Activated T-cell treated with anti-CD3 and anti-CD28 coated beads, Interleukin-2, amount 50 U/mL, for 72 hours (primary cell): Measurements from ENCODE around the gene ADNP2. TPM values are rescaled to one million over a fixed set of nuclear protein-coding genes. Genes with fewer than 3 reads are reported as not detected.

Source experiments
- ATAC-seq, 2 donors: fragments of 150-1000 bp; cut with Tn5 transposase; replicated peaks in 1 of 2; 2 replicates each; pipeline ENCODE4 v1.10.0; 2021; ENCODE audit warnings: moderate library complexity in 2 of 2, mild to moderate bottlenecking in 1 of 2
- DNase-seq, 2 donors: peaks; one replicate each; pipeline ENCODE4 v3.0.0; 2021 to 2022; ENCODE audit warnings: mixed read lengths in 1 of 2
- H3K27ac Mint-ChIP-seq: one replicate; pipeline ENCODE4 v1.8.0; 2022; ENCODE audit warnings: mild to moderate bottlenecking, moderate library complexity, mixed read lengths
- H3K27me3 Mint-ChIP-seq: one replicate; pipeline ENCODE4 v1.8.0; 2022; ENCODE audit warnings: low read depth, mixed read lengths
- H3K36me3 Mint-ChIP-seq, 2 donors: one replicate each; pipeline ENCODE4 v1.8.0; 2022; ENCODE audit warnings: mixed read lengths in 2 of 2, mild to moderate bottlenecking in 1 of 2; ENCODE audit not compliant: insufficient read depth in 2 of 2
- H3K4me1 Mint-ChIP-seq: one replicate; pipeline ENCODE4 v1.8.0; 2022; ENCODE audit warnings: low read depth, mixed read lengths
- H3K4me3 Mint-ChIP-seq, 2 donors: one replicate each; pipeline ENCODE4 v1.8.0; 2022; ENCODE audit warnings: mild to moderate bottlenecking in 2 of 2, mixed read lengths in 2 of 2, moderate library complexity in 2 of 2
- H3K9me3 Mint-ChIP-seq, 2 donors: one replicate each; pipeline ENCODE4 v1.8.0; 2022; ENCODE audit warnings: mixed read lengths in 2 of 2
- total RNA-seq, 2 donors: library from RNA; stranded (reverse); gene quantifications; one replicate each; pipeline ENCODE4 v1.2.3, GENCODE V29; 2022

ADNP2 gene
- total RNA-seq, 2 donors from 2014 or later: 25.1 to 33.4 TPM

DNA sequence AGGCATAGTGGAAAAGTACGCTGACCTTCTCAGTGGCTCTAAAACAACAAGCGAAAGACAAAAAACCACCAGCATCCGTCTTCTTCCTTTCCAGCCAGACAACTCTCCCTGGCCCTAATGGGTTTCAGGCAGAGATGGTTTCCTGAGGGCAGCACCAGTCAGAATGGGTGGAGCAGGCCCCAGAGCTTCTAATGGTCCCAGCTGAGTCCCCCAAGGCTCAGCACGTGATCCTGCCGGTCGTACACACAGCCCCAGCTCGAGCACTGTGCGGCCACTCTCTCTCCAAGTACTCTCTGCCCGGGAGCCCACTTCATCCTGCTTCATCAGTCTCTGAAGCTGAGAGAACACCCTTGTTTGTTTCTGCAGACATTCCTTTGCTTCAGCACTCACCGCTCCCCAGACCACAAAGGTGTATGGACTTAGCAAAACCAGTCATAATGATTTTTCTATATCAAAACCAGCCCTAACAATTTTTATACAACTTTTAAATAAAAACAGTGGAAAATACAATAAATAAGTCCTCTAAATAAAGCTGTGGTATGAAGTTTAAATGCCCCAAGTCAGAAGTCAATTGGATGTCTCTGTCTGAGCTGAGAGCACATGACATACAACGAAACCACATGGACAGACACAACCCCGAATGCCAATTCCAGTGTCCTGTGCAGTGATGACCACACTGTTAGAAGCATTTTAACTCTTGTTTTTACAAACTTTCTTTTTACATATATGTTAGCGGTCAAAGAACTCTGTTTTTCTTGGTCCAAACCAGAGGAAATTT lies 74.4 kb downstream of the ADNP2 start:
- ATAC-seq (no peak), DNase-seq (no peak)
- H3K4me3 Mint-ChIP-seq: no peak overlapping the region
- H3K27me3 Mint-ChIP-seq: peaks cover 17% of the 10 kb centered on the region
- H3K36me3 Mint-ChIP-seq: no peaks in the 10 kb centered on the region
- no peaks in the 10 kb centered on the region for H3K4me1 Mint-ChIP-seq
- no peak overlapping the region for H3K27ac Mint-ChIP-seq
- no peaks in the 10 kb centered on the region for H3K9me3 Mint-ChIP-seq

DNA sequence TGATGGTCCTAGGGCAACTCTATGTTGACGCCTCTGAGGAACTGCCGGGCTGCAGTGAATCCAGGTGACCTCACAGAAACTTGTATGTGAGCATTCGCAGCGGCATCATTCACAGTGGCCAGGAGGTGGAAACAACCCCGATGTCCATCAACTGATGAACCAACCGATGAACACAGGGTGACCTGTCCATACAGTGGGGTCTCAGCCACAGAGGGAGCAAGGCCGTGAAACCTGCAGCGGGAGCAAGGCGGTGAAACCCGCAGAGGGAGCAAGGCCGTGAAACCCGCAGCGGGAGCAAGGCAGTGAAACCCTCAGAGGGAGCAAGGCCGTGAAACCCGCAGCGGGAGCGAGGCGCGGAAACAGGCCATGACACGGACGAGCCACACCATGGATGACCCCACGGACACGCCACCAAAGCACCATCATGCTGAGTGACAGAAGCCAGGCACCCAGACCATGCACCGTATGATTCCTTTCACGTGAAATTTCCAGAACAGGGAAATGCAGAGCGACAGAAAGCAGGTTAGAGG lies 75.2 kb downstream of the ADNP2 start:
- Mint-ChIP-seq H3K4me1 (no peaks in the 10 kb centered on the region), H3K9me3 (no peaks in the 10 kb centered on the region), H3K27me3 (peaks cover 13% of the 10 kb centered on the region), H3K4me3 (no peak overlapping the region), H3K27ac (no peak overlapping the region), H3K36me3 (no peaks in the 10 kb centered on the region)
- ATAC-seq (no peak), DNase-seq (no peak)

DNA sequence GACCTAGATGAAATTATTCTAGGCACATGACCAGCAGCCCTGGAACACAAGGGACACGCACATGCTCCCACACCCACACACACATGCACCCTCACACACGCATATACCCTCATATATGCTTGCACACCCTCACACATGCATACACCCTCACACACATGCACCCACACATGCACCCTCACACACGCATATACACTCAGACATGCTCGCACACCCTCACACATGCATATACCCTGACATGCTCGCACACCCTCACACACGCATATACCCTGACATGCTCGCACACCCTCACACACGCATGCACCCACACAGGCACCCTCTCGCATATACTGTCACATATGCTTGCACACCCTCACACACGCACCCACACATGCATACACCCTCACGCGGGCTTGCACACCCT lies 76.5 kb downstream of the ADNP2 start:
- no peak for DNase-seq

DNA sequence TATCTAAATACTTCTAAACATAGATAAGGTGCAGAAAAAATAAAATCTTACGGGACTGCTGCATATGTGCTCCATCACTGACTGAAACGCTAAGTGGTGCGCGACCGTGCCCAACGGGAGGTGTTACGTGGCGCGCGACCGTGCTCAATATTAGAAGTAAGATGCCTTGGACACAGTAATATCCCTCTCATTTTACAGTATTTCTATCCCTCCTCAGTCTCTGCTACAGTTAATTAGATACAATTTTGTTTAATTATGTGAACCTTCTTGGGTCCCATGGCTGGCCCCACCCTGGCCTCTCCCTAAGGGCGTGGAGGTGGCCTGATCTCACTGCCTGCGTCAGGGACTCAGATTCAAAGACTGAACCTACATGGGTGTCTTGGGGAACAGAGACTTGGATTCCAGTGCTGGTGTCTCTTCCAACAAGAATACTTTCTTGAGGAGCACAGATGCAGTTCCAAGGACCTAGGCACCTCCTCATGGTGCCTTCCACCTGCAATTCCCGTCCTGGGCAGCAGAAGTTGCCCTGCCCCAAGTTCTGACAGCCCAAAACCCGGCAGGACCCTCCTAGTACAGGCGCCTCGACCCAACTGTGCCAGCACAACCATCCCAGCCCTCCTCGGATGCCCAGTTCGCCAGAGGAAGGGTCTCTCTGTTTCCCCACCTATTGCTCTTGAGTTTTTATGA lies 79.0 kb downstream of the ADNP2 start:
- ATAC-seq (no peak), DNase-seq (no peak)
- Mint-ChIP-seq H3K9me3 (no peaks in the 10 kb centered on the region), H3K27me3 (peaks cover 37% of the 10 kb centered on the region), H3K4me1 (no peaks in the 10 kb centered on the region), H3K4me3 (no peak overlapping the region), H3K27ac (no peak overlapping the region), H3K36me3 (peaks cover 0 to 1% of the 10 kb centered on the region in 2 donors)

More for the DNA sequence above, 76.5 kb downstream of the ADNP2 start:
- H3K4me3 Mint-ChIP-seq: no peak overlapping the region
- no peak overlapping the region for H3K27ac Mint-ChIP-seq
- no peaks in the 10 kb centered on the region for H3K9me3 Mint-ChIP-seq
- no peaks in the 10 kb centered on the region for H3K4me1 Mint-ChIP-seq
- peaks cover 23% of the 10 kb centered on the region for H3K27me3 Mint-ChIP-seq
- ATAC-seq: no peak
- peaks cover 0 to 1% of the 10 kb centered on the region in 2 donors for H3K36me3 Mint-ChIP-seq

DNA sequence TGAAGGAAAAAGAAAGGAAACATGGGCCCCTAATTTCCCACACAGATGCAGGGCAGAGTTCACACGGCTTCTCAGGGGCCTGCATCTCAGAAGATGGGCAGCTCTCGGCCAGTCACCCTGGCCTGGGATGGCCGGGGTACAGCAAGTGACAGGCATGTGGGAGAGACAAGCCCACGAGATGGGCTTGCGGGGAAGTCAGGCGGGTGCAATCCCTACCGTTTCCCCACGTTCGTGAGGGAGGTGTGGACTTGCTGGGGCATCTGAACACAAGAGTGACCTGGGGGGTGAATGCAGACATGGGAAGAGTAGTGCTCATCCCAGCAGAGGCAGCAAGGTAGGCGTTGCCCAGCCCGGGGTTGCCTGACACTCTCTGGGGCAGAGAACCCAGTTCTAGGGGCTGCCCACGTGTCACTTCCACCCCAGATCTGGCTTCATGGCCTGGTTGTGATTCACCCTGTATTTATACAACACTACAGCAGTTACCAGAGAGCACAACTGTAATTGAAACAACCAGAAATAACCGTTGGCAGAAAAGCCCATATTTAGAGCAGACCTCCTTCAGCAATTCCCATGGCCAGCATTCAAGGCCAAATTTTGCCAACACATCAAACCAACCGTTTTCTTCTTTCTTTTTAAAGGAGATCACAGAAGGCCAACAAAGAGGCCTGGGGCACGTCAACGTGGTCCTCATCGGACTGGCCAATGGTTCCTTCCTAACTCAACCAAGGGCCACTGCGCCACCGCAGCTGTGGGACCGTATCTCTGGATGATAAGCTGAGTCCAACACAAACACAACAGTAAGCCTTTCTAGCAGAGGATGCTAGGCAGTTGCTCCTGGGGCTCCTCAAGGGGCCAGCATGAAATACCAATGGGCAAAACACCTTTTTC lies 79.8 kb downstream of the ADNP2 start:
- no peaks in the 10 kb centered on the region for H3K4me1 Mint-ChIP-seq

DNA sequence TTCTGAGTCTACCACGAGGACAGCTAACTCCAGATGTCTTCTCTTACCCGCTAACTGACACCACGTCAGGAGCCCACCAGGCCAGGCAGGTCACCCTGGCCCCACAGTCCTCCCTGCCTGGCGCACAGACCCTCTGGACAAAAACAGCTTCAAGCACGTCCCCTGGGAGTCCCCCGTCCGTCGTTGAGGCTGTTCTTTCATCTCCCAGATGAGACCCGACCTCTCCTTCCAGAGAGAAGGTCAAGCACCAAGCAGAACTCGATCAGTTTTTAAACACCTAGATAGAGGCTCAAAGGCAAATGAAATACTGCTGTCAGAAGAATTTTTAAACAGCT lies 80.4 kb downstream of the ADNP2 start:
- Mint-ChIP-seq H3K9me3 (no peaks in the 10 kb centered on the region), H3K4me3 (no peak overlapping the region), H3K27me3 (peaks cover 44% of the 10 kb centered on the region), H3K4me1 (peaks cover 5% of the 10 kb centered on the region), H3K27ac (no peak overlapping the region), H3K36me3 (peaks cover 0 to 1% of the 10 kb centered on the region in 2 donors)
- DNase-seq (no peak), ATAC-seq (no peak)

More for the DNA sequence above, 79.8 kb downstream of the ADNP2 start:
- H3K27me3 Mint-ChIP-seq: peaks cover 43% of the 10 kb centered on the region
- no peak overlapping the region for H3K4me3 Mint-ChIP-seq
- no peak for DNase-seq
- no peaks in the 10 kb centered on the region for H3K9me3 Mint-ChIP-seq
- no peak for ATAC-seq
- H3K36me3 Mint-ChIP-seq: peaks cover 0 to 1% of the 10 kb centered on the region in 2 donors
- no peak overlapping the region for H3K27ac Mint-ChIP-seq

Other genes starting within 250 kb of the ADNP2 start
- 10 to 100 TPM; 35.1 to 40.1 TPM for gene SLC66A2, start 157.6 kb upstream of the ADNP2 start, total RNA-seq
- 10 to 100 TPM; 11.2 to 11.8 TPM for gene HSBP1L1, start 144.6 kb upstream of the ADNP2 start, total RNA-seq
- gene TXNL4A, start 120.7 kb upstream of the ADNP2 start, total RNA-seq: 100 to 1,000 TPM in 1 of 2 donors, 10 to 100 TPM in 1; 92.9 to 105 TPM
- gene RBFA, start 74.8 kb upstream of the ADNP2 start, total RNA-seq: 10 to 100 TPM; 13.9 to 17.7 TPM
- gene PARD6G, start 138.3 kb downstream of the ADNP2 start, total RNA-seq: not detected